Mesothelial cell of epicardium (in vitro differentiated cells): ENCODE data around the gene GPATCH2L. TPM values are rescaled to one million over a fixed set of nuclear protein-coding genes. Genes with fewer than 3 reads are reported as not detected.

ENCODE experiments used
- DNase-seq, 2 experiments: peaks; one replicate each; pipeline ENCODE4 v3.0.0; 2021; ENCODE audit warnings: low spot score in 2 of 2; ENCODE audit not compliant: unreplicated experiment in 2 of 2
- H3K27ac Mint-ChIP-seq: 2 replicates; pipeline ENCODE4 v1.8.0; 2021; ENCODE audit warnings: mixed read lengths
- H3K27me3 Mint-ChIP-seq: 2 replicates; pipeline ENCODE4 v1.8.0; 2021; ENCODE audit warnings: low read depth, mixed read lengths
- H3K36me3 Mint-ChIP-seq: 2 replicates; pipeline ENCODE4 v1.8.0; 2021; ENCODE audit warnings: mixed read lengths
- H3K4me1 Mint-ChIP-seq: 2 replicates; pipeline ENCODE4 v1.8.0; 2021; ENCODE audit warnings: mixed read lengths
- H3K4me3 Mint-ChIP-seq: 2 replicates; pipeline ENCODE4 v1.8.0; 2021; ENCODE audit warnings: mild to moderate bottlenecking, moderate library complexity, mixed read lengths
- H3K9me3 Mint-ChIP-seq: 2 replicates; pipeline ENCODE4 v1.8.0; 2021; ENCODE audit warnings: mixed read lengths
- CTCF ChIP-seq: fragments of 200-600 bp; sonication (generic); IDR thresholded peaks from one replicate; pipeline ENCODE4 v1.5.0; 2021; ENCODE audit warnings: antibody characterized with exemption; ENCODE audit not compliant: unreplicated experiment
- total RNA-seq: library from RNA; stranded (reverse); gene quantifications from 3 replicates; pipeline ENCODE4 v1.2.1, GENCODE V29; 2021

GPATCH2L gene
- total RNA-seq, 1 donor from 2014 or later = 83.1 TPM

- Mint-ChIP-seq H3K27me3 (no peaks in the 10 kb centered on the region), H3K4me3 (no peak overlapping the region), H3K9me3 (peaks cover 25% of the 10 kb centered on the region), H3K36me3 (peaks cover 5% of the 10 kb centered on the region), H3K4me1 (no peaks in the 10 kb centered on the region), H3K27ac (no peak overlapping the region)
- no peak for DNase-seq
- TF ChIP-seq CTCF = no peak
Measured at GRCh38 chr14:76218662-76219061, 66.9 kb downstream of the GPATCH2L start.

- peaks cover 25% of the 10 kb centered on the region for H3K9me3 Mint-ChIP-seq
- no peak overlapping the region for H3K27ac Mint-ChIP-seq
- DNase-seq = no peak
- TF ChIP-seq CTCF = no peak
- peaks cover 2% of the 10 kb centered on the region for H3K36me3 Mint-ChIP-seq
- no peaks in the 10 kb centered on the region for H3K4me1 Mint-ChIP-seq
- no peak overlapping the region for H3K4me3 Mint-ChIP-seq
- H3K27me3 Mint-ChIP-seq = no peaks in the 10 kb centered on the region
Measured at GRCh38 chr14:76219873-76220272, 68.2 kb downstream of the GPATCH2L start.

DNA sequence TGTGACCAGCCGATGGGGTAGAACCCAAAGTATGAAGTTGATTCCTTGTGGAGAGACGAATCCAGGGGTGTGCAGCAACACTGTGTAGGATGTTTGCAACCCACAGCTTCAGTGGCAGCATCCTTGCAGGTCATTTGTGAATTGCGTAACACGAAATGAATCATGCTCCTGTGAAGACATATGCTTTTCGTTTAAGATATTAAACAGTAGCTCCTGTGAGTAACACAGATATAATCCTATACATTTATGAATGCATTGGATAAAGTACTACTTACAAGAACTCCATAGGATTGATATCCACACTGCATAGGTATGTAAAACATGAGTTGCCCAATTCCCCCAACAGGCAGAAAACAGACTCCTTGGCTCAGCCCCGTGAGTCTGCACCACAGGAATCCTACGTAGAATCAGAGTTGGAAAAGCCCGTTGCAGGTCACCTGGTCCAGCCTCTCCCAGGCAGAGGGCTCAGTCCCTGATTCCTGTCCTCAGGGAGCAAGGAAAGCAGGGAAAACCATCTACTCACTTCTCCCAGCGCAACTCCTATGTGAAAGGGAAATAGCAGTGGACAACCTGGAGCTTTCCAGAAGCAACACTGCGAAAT lies 75.8 kb downstream of the GPATCH2L start:
- DNase-seq = no peak
- H3K36me3 Mint-ChIP-seq = peaks cover 2% of the 10 kb centered on the region

DNA sequence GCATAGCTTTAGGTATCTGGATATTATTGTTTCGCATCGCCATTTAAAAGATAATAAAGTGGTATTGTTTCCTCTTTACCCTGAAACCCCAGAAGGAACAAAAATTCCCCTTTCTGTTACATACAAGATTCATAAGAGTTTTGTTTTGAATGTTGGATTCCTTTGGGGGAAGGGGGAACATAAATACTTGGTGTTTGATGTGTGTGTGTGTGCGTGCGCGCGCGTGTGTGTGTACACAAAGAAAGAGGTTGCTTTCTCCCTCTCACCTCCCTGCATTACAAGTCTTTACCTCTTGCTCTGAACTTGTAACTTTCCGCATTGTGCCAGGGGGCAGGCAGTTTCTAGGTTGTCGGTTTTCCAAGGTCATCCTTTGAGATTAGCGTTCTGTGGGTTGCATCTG lies 76.4 kb downstream of the GPATCH2L start:
- DNase-seq = no peak
- H3K36me3 Mint-ChIP-seq = peaks cover 2% of the 10 kb centered on the region
- H3K9me3 Mint-ChIP-seq = peaks cover 20% of the 10 kb centered on the region
- no peak overlapping the region for H3K4me3 Mint-ChIP-seq
- no peak overlapping the region for H3K27ac Mint-ChIP-seq
- H3K4me1 Mint-ChIP-seq = no peaks in the 10 kb centered on the region
- TF ChIP-seq CTCF = no peak
- peaks cover 5% of the 10 kb centered on the region for H3K27me3 Mint-ChIP-seq

More for the DNA sequence above, 75.8 kb downstream of the GPATCH2L start:
- Mint-ChIP-seq H3K27ac (no peak overlapping the region), H3K4me1 (no peaks in the 10 kb centered on the region), H3K9me3 (peaks cover 20% of the 10 kb centered on the region), H3K27me3 (peaks cover 5% of the 10 kb centered on the region), H3K4me3 (no peak overlapping the region)
- TF ChIP-seq CTCF = no peak

DNA sequence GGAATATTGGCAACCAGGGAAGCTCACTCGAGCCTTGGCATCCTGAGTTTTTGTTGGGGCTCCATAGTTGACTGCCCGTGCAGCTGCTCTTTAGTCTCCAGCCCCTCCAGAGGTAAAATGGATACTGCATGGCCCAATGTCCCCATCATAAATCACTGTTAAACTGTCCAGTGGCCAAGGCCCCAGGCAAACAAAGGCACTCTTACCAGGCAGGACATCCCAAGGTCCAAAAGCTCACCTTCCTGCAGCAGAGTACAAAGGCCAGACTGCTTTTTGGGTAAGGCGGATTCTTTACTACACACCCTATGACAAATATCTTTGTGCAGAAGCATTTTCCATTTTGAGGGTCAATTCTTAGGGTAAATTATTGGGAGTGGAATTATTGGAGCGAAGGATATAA lies 81.1 kb downstream of the GPATCH2L start:
- H3K4me3 Mint-ChIP-seq = no peak overlapping the region
- peaks cover 3% of the 10 kb centered on the region for H3K27me3 Mint-ChIP-seq
- no peak for TF ChIP-seq CTCF
- H3K36me3 Mint-ChIP-seq = no peaks in the 10 kb centered on the region
- no peak for DNase-seq
- peaks cover 6% of the 10 kb centered on the region for H3K9me3 Mint-ChIP-seq
- no peaks in the 10 kb centered on the region for H3K4me1 Mint-ChIP-seq
- H3K27ac Mint-ChIP-seq = no peak overlapping the region

- Mint-ChIP-seq H3K4me3 (no peak overlapping the region), H3K36me3 (no peaks in the 10 kb centered on the region), H3K27ac (no peak overlapping the region), H3K27me3 (peaks cover 9% of the 10 kb centered on the region), H3K9me3 (peaks cover 11% of the 10 kb centered on the region), H3K4me1 (no peaks in the 10 kb centered on the region)
- no peak for DNase-seq
- TF ChIP-seq CTCF = no peak
Measured at GRCh38 chr14:76235628-76236027, 83.9 kb downstream of the GPATCH2L start.
